CD14-positive monocyte (primary cell): ENCODE results near the gene RPS19BP1. TPM values are rescaled to one million over a fixed set of nuclear protein-coding genes. Genes with fewer than 3 reads are reported as not detected.

ENCODE experiments used
- DNase-seq, 3 donors: peaks; one replicate each; pipeline ENCODE4 v3.0.0-alpha.2; 2011 to 2022
- H2AFZ ChIP-seq: 2 replicates; pipeline ENCODE4 v1.6.0; 2012; ENCODE audit warnings: mild to moderate bottlenecking, low read depth, low read length, inconsistent platforms; ENCODE audit not compliant: insufficient read depth, poor library complexity, severe bottlenecking
- H3K27ac ChIP-seq, 2 donors: 1 replicate in 1 of 2; 2 replicates in 1 of 2; pipeline ENCODE4 v1.5.1; 2012 to 2013; ENCODE audit warnings: low read length in 2 of 2, control low read depth in 1 of 2, inconsistent platforms in 1 of 2, low read depth in 1 of 2, mild to moderate bottlenecking in 1 of 2
- H3K27me3 ChIP-seq, 2 donors: one replicate each; pipeline versions ENCODE4 v1.6.0 to v1.6.1; 2011 to 2013; ENCODE audit warnings: low read length in 2 of 2; ENCODE audit not compliant: control insufficient read depth in 2 of 2, insufficient read depth in 2 of 2
- H3K36me3 ChIP-seq, 2 donors: replicated peaks in 1 of 2; 1 replicate in 1 of 2; 2 replicates in 1 of 2; pipeline versions ENCODE4 v1.5.1 to v1.6.1; 2012 to 2013; ENCODE audit warnings: low read length in 2 of 2, control low read depth in 1 of 2, inconsistent platforms in 1 of 2, mild to moderate bottlenecking in 1 of 2; ENCODE audit not compliant: insufficient read depth in 2 of 2, control insufficient read depth in 1 of 2
- H3K4me1 ChIP-seq, 2 donors: 1 replicate in 1 of 2; 2 replicates in 1 of 2; pipeline versions ENCODE4 v1.5.1 to v1.6.1; 2012 to 2013; ENCODE audit warnings: low read length in 2 of 2, control low read depth in 1 of 2, inconsistent platforms in 1 of 2, mild to moderate bottlenecking in 1 of 2, moderate library complexity in 1 of 2; ENCODE audit not compliant: insufficient read depth in 2 of 2, control insufficient read depth in 1 of 2
- H3K4me2 ChIP-seq: replicated peaks from 2 replicates; pipeline ENCODE3; 2012; ENCODE audit warnings: low read length, moderate library complexity, mild to moderate bottlenecking; ENCODE audit not compliant: poor library complexity, severe bottlenecking; ENCODE audit errors: extremely low read depth
- H3K4me3 ChIP-seq, 3 experiments: fragments of 200-600 bp in 1 of 3; sonication (generic) in 1 of 3; replicated peaks in 1 of 3; 1 replicate in 2 of 3; 2 replicates in 1 of 3; pipeline ENCODE4 v1.5.1; 2011 to 2013; ENCODE audit warnings: low read length in 3 of 3, mild to moderate bottlenecking in 3 of 3, control low read depth in 2 of 3, low read depth in 2 of 3, inconsistent platforms in 1 of 3, moderate library complexity in 1 of 3
- H3K79me2 ChIP-seq: 2 replicates; pipeline ENCODE4 v1.6.0; 2012; ENCODE audit warnings: mild to moderate bottlenecking, control low read depth, inconsistent platforms, low read length, moderate library complexity; ENCODE audit not compliant: insufficient read depth
- H3K9ac ChIP-seq: 2 replicates; pipeline ENCODE4 v1.6.0; 2017; ENCODE audit warnings: low read length, mild to moderate bottlenecking; ENCODE audit not compliant: insufficient read depth, poor library complexity, severe bottlenecking
- H3K9me3 ChIP-seq, 2 donors: replicated peaks in 1 of 2; 1 replicate in 1 of 2; 2 replicates in 1 of 2; pipeline versions ENCODE4 v1.5.1 to v1.6.1; 2012 to 2013; ENCODE audit warnings: low read length in 2 of 2, control low read depth in 1 of 2; ENCODE audit not compliant: control insufficient read depth in 1 of 2, insufficient read depth in 1 of 2
- H4K20me1 ChIP-seq: 2 replicates; pipeline ENCODE4 v1.6.0; 2012; ENCODE audit warnings: mild to moderate bottlenecking, low read length, control low read depth, moderate library complexity; ENCODE audit not compliant: insufficient read depth
- H3K27ac Mint-ChIP-seq, 7 donors: one replicate each; pipeline ENCODE4 v1.8.0; 2020; ENCODE audit warnings: mild to moderate bottlenecking in 7 of 7, mixed read lengths in 7 of 7, moderate library complexity in 6 of 7, inconsistent platforms in 2 of 7
- H3K27me3 Mint-ChIP-seq, 3 donors: one replicate each; pipeline ENCODE4 v1.8.0; 2021 to 2022; ENCODE audit warnings: low read depth in 3 of 3, mild to moderate bottlenecking in 3 of 3, mixed read lengths in 3 of 3, moderate library complexity in 3 of 3, inconsistent platforms in 1 of 3
- H3K36me3 Mint-ChIP-seq, 2 donors: one replicate each; pipeline ENCODE4 v1.8.0; 2020; ENCODE audit warnings: mixed read lengths in 2 of 2, inconsistent platforms in 1 of 2, mild to moderate bottlenecking in 1 of 2
- H3K4me1 Mint-ChIP-seq: one replicate; pipeline ENCODE4 v1.8.0; 2020; ENCODE audit warnings: mild to moderate bottlenecking, mixed read lengths
- H3K4me3 Mint-ChIP-seq, 2 donors: one replicate each; pipeline ENCODE4 v1.8.0; 2020; ENCODE audit warnings: mild to moderate bottlenecking in 2 of 2, mixed read lengths in 2 of 2, moderate library complexity in 1 of 2
- H3K9me3 Mint-ChIP-seq, 7 donors: one replicate each; pipeline ENCODE4 v1.8.0; 2020 to 2022; ENCODE audit warnings: mixed read lengths in 7 of 7, mild to moderate bottlenecking in 6 of 7, moderate library complexity in 6 of 7, inconsistent platforms in 2 of 7
- CTCF ChIP-seq: fragments of 200-600 bp; IDR thresholded peaks from one replicate; pipeline ENCODE4 v1.8.0; 2022; ENCODE audit warnings: antibody characterized with exemption, mild to moderate bottlenecking
- WGBS: methylation state at CpG from one replicate; pipeline ENCODE4 v1.1.5; 2013; ENCODE audit warnings: missing lambda C conversion rate; ENCODE audit not compliant: insufficient coverage; 5-methylcytosine and 5-hydroxymethylcytosine counted together
- intact Hi-C, 2 donors: fragments of 100-400 bp; cut with micrococcal nuclease; formaldehyde crosslinking; loops; one replicate each; pipeline versions ENCODE4 v1.15.0 to v1.15.1; 2023
- polyA plus RNA-seq, 3 donors: library from polyadenylated mRNA; depleted of rRNA in 1 of 3; unstranded in 2 of 3; stranded (reverse) in 1 of 3; fragments of 300-500 nt in 2 of 3; fragments of >200 nt in 1 of 3; fragmentation: Illumina TruSeq in 2 of 3; gene quantifications; 1 replicate in 2 of 3; 2 replicates in 1 of 3; pipeline ENCODE4 v1.2.3, GENCODE V29; 2012 to 2021

Gene RPS19BP1
- polyA plus RNA-seq, 3 donors = 59.9 to 106 (median 73.5) TPM

DNA sequence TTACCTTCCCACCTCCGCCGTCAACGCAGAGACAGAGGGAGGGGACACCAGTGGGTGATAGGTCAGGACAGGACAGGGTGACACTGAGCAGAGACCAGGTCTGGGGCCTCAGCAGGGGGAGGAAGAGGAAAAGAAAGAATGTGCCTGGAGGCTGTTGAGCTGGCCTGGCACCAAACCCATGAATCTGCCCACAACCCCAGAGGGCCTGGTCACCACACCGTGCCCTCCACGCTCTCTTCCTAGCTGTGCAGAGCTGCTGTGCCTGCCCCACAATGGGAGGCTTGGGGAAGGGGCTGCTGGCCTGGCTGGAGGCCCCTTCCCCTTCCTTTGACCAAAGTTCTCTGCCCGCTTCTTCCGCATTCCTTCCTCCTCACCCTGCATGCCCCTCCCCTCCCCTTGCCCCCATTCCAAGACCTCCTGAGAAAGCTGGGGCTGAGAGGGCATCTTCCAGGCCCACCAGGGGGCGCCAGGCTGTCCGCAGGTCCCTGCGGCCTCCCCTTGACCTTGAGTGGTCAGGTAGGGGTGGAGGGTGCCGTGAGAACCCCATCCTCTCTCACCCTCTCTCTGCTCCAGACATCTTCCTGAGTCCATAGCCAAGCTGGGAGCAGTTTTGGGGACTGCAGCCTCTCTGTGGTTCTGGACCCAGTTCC, 27.0 kb upstream of the RPS19BP1 start:
- no peak overlapping the region for H3K9ac ChIP-seq
- peaks cover 1% of the 10 kb centered on the region for H3K4me1 Mint-ChIP-seq
- H2AFZ ChIP-seq = no peak overlapping the region
- intact Hi-C loops = no loop called here
- peaks cover 0 to 7% (median 2%) of the 10 kb centered on the region in 7 donors for H3K9me3 Mint-ChIP-seq
- no peak for DNase-seq
- H3K27me3 Mint-ChIP-seq = peaks cover 50 to 65% (median 51%) of the 10 kb centered on the region in 3 donors
- TF ChIP-seq CTCF = peak; percentile 36
- 31% methylated on average over 3 of the region's 11 CpGs for WGBS
- H4K20me1 ChIP-seq = no peaks in the 10 kb centered on the region
- peaks cover 0 to 13% of the 10 kb centered on the region in 2 donors for H3K9me3 ChIP-seq
- no peak overlapping the region for H3K4me3 ChIP-seq
- no peak overlapping the region for H3K4me2 ChIP-seq
- no peaks in the 10 kb centered on the region for H3K36me3 ChIP-seq
- H3K79me2 ChIP-seq = no peaks in the 10 kb centered on the region
- H3K36me3 Mint-ChIP-seq = peaks cover 0 to 4% of the 10 kb centered on the region in 2 donors
- peaks cover 25 to 49% of the 10 kb centered on the region in 2 donors for H3K27me3 ChIP-seq
- H3K4me1 ChIP-seq = no peaks in the 10 kb centered on the region
- H3K27ac Mint-ChIP-seq = no peak overlapping the region
- H3K27ac ChIP-seq = no peak overlapping the region
- no peak overlapping the region for H3K4me3 Mint-ChIP-seq

- Histone ChIP-seq H3K4me2 (no peak overlapping the region), H2AFZ (no peak overlapping the region), H3K27me3 (peaks cover 25 to 53% of the 10 kb centered on the region in 2 donors), H3K27ac (no peak overlapping the region), H3K9me3 (peaks cover 0 to 13% of the 10 kb centered on the region in 2 donors), H4K20me1 (no peaks in the 10 kb centered on the region), H3K4me1 (no peaks in the 10 kb centered on the region), H3K79me2 (no peaks in the 10 kb centered on the region), H3K36me3 (no peaks in the 10 kb centered on the region), H3K4me3 (no peak overlapping the region), H3K9ac (no peak overlapping the region)
- WGBS = 91% methylated on average over 9 of the region's 14 CpGs
- Mint-ChIP-seq H3K9me3 (peaks cover 0 to 7% (median 2%) of the 10 kb centered on the region in 7 donors), H3K27ac (no peak overlapping the region), H3K27me3 (peaks cover 53 to 71% (median 56%) of the 10 kb centered on the region in 3 donors), H3K36me3 (peaks cover 0 to 4% of the 10 kb centered on the region in 2 donors), H3K4me3 (peak overlapping the region in 1 of 2 donors; percentile 75), H3K4me1 (peaks cover 1% of the 10 kb centered on the region)
- no peak for DNase-seq
- no peak for TF ChIP-seq CTCF
- intact Hi-C loops = no loop called here
Observed at GRCh38 chr22:39558950-39559349, 26.4 kb upstream of the RPS19BP1 start.
